Naive thymus-derived CD8-positive, alpha-beta T cell (primary cell): Measurements from ENCODE around the gene CAMK1D. TPM values are rescaled to one million over a fixed set of nuclear protein-coding genes. Genes with fewer than 3 reads are reported as not detected.
"Not testable (repeated sequence)": the region's sequence is repeated elsewhere in the genome, so short reads cannot be mapped to it uniquely, and the experiment has no call there.

ENCODE experiments used
- ATAC-seq, 2 donors: fragments of 150-1000 bp; cut with Tn5 transposase in 1 of 2; sonication (Bioruptor Pico), chemical (Tn5 transposase) in 1 of 2; 1 replicate in 1 of 2; 2 replicates in 1 of 2; pipeline ENCODE4 v1.10.0; 2021; ENCODE audit warnings: mild to moderate bottlenecking in 2 of 2, moderate library complexity in 2 of 2
- POLR2A ChIA-PET: fragments of 350-600 bp; sonication (Branson Sonifier 250); formaldehyde crosslinking; loops from one replicate; lab custom pipeline; 2021; ENCODE audit warnings: antibody characterized with exemption; lab: Charles Lee
- DNase-seq, 10 donors: peaks; one replicate each; pipeline versions ENCODE4 v3.0.0 to v3.0.0-alpha.2; 2020 to 2022
- H3K27ac Mint-ChIP-seq, 10 donors: one replicate each; pipeline ENCODE4 v1.8.0; 2020 to 2022; ENCODE audit warnings: mild to moderate bottlenecking in 10 of 10, mixed read lengths in 10 of 10, moderate library complexity in 4 of 10, inconsistent platforms in 1 of 10
- H3K27me3 Mint-ChIP-seq, 5 donors: one replicate each; pipeline ENCODE4 v1.8.0; 2021 to 2022; ENCODE audit warnings: mixed read lengths in 5 of 5
- H3K36me3 Mint-ChIP-seq, 3 donors: one replicate each; pipeline ENCODE4 v1.8.0; 2020 to 2022; ENCODE audit warnings: mixed read lengths in 3 of 3, mild to moderate bottlenecking in 2 of 3, inconsistent platforms in 1 of 3
- H3K4me1 Mint-ChIP-seq, 4 donors: one replicate each; pipeline ENCODE4 v1.8.0; 2021 to 2022; ENCODE audit warnings: mixed read lengths in 4 of 4
- H3K4me3 Mint-ChIP-seq, 10 donors: one replicate each; pipeline ENCODE4 v1.8.0; 2020 to 2022; ENCODE audit warnings: mild to moderate bottlenecking in 10 of 10, mixed read lengths in 10 of 10, moderate library complexity in 6 of 10, inconsistent platforms in 1 of 10
- H3K9me3 Mint-ChIP-seq, 9 donors: one replicate each; pipeline ENCODE4 v1.8.0; 2020 to 2022; ENCODE audit warnings: mixed read lengths in 9 of 9, mild to moderate bottlenecking in 3 of 9, inconsistent platforms in 1 of 9, moderate library complexity in 1 of 9
- polyA plus RNA-seq, 3 donors: library from polyadenylated mRNA; unstranded; fragments of 300-500 nt; fragmentation: Illumina TruSeq; gene quantifications; one replicate each; pipeline ENCODE4 v1.2.3, GENCODE V29; 2021
- total RNA-seq, 8 experiments: library from RNA in 2 of 8; stranded (reverse) in 2 of 8; gene quantifications; one replicate each; pipeline ENCODE4 v1.2.3 and lab custom pipeline; 2021 to 2026

Gene CAMK1D
- total and polyA plus RNA-seq, 5 experiments from 2014 or later = 7.5 to 18.5 (median 12.3) TPM

DNA sequence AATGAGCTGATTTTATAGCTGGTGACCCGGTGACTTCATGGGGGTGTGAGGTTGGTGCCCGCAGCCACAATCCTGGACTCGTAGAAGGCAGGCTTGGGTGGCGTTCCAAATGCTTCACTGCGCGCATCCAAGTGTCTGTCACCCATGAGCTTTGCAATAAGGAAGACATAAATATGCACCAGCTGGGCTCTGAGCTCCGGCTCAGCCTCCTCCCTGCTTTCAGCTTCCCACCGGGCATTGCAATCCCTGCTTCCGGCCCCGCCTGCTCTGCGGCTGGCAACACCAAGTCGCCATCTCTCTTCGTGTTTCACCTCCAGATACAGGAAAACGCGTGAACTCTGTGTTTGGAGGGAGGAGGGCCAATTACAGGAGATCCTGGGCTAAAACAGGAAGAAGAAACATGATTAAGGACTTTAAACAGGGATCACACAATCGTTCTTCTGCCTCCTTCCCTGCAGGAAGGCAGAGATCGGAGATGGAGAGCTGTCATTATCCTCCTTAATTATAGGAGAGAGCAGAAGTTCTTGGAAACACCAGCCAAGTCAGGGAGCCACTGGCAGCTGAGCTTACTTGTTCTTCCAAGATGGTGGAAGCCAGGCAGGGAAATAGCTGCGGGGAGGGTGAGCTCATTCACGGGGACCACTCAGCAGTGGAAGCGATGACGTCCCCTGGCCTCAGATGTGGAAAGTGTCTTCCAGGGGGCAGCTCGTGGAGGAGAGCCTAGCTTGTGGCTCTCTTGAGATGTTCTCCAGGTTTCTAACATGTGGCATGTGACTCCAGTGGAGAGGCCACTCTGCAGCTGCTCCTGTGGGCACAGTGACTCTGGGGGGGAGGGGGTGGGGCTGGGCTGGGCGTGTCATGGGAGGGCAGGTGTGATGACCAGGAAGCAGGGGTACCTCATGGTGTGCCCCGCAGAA, 134.9 kb downstream of the CAMK1D start:
- H3K4me3 Mint-ChIP-seq = peak overlapping the region in 3 of 10 donors; percentile 10 to 51 (median 26)
- peak overlapping the region in 6 of 10 donors; percentile 28 to 80 (median 60) for H3K27ac Mint-ChIP-seq
- DNase-seq (no peak), ATAC-seq (no peak)
- peaks cover 16 to 53% (median 34%) of the 10 kb centered on the region in 4 donors for H3K4me1 Mint-ChIP-seq
- H3K27me3 Mint-ChIP-seq = no peaks in the 10 kb centered on the region
- peaks cover 0 to 3% (median 0%) of the 10 kb centered on the region in 9 donors for H3K9me3 Mint-ChIP-seq
- POLR2A ChIA-PET = interaction anchor here (0.9 kb wide), 1 partner anchor 135 kb away, joined by 3 read pairs; the partner anchor contains the start of gene CAMK1D
- H3K36me3 Mint-ChIP-seq = peaks cover 0 to 4% (median 2%) of the 10 kb centered on the region in 3 donors

DNA sequence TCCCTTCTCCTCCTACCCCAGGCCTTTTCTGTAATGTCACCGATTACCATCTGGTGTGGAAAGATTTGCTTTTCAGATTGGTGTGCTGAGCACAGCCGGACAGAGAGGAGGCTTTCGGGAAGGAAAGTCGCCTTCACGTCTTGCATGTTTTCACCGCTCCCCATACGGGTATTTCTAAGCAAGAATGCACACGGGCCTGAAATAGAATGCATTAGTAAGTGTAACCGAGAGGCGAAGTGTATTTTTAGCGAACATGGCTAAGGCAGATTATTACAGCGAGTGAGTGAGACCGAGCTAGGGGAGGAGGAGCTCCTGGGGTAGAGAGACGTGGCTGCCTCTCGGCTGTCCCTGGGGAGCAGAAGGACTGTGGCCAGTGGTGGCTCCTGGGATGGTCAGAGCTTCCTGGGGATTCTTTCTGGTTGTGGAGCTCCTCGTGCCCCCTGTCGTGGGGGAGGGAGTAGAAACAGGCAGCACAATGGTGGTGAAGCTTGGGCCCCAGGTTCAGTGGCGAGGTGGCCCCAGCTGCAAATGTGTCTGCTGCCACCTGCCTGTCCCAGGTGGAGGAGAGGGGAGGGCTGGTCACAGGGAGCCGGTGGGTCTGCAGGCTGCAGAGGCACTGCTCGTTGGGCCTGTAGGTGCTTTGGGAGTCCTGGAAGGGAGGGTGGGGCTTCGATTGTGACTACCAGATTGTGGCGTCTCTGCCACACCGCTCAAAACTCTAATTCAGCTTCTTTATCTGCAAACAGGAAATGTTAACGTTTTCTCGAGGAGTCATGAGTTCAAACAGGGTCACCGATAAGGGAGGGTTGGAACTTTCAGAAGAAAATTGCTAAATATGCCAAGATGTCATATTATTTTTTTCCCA, 135.8 kb downstream of the CAMK1D start:
- Mint-ChIP-seq H3K36me3 (peaks cover 0 to 3% (median 2%) of the 10 kb centered on the region in 3 donors), H3K4me1 (peaks cover 19 to 49% (median 34%) of the 10 kb centered on the region in 4 donors), H3K27ac (peak overlapping the region; percentile 29 to 86 (median 64)), H3K27me3 (no peaks in the 10 kb centered on the region), H3K4me3 (peak overlapping the region in 9 of 10 donors; percentile 18 to 62 (median 48)), H3K9me3 (peaks cover 0 to 3% (median 0%) of the 10 kb centered on the region in 9 donors)
- peak; percentile 75 to 87 for ATAC-seq
- POLR2A ChIA-PET = no interaction called here
- peak in 9 of 10 donors; percentile 6 to 32 (median 19) for DNase-seq

DNA sequence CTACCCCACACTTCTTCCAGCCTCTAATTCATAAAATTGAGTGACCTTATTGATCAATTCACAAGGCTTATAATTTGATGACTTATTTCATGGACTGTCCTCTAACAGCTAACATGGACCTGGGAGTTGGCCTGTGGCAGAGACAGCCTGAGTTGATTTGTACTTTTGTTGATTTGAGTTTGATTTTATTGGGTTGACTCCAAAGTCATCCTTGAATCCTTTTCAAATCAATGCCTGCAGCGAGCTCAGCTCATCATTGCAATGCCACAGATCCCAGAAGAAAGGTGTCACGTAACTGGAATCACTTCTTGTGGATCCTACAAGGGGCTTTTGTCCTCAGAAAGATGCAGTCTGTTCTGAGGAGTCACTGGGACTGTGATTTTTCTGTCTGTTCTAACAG, 138.0 kb downstream of the CAMK1D start:
- no peak overlapping the region for H3K4me3 Mint-ChIP-seq
- H3K36me3 Mint-ChIP-seq = no peaks in the 10 kb centered on the region
- ATAC-seq (no peak), DNase-seq (no peak)
- peak overlapping the region in 2 of 10 donors; percentile 25 to 74 for H3K27ac Mint-ChIP-seq
- POLR2A ChIA-PET = no interaction called here
- no peaks in the 10 kb centered on the region for H3K27me3 Mint-ChIP-seq
- no peaks in the 10 kb centered on the region for H3K9me3 Mint-ChIP-seq
- H3K4me1 Mint-ChIP-seq = peaks cover 18 to 39% (median 34%) of the 10 kb centered on the region in 4 donors

DNA sequence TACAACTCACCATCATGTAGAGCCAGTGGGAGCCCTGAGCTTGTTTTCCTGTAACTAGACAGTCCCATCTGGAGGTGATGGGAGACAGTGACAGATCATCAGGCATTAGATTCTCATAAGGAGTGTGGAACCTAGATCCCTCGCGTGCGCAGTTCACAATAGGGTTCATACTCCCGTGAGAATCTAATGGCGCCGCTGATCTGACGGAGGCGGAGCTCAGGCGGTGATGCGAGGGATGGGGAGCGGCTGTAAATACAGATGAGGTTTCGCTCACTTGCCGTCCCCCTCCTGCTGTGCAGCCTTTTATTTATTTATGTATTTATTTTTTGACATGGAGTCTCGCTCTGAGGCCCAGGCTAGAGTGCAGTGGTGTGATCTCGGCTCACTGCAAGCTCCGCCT, 139.3 kb downstream of the CAMK1D start:
- POLR2A ChIA-PET = no interaction called here
- ATAC-seq (no peak), DNase-seq (no peak)
- Mint-ChIP-seq H3K27me3 (no peaks in the 10 kb centered on the region), H3K4me1 (peaks cover 21 to 46% (median 32%) of the 10 kb centered on the region in 4 donors), H3K4me3 (no peak overlapping the region), H3K36me3 (no peaks in the 10 kb centered on the region), H3K27ac (no peak overlapping the region), H3K9me3 (no peaks in the 10 kb centered on the region)

DNA sequence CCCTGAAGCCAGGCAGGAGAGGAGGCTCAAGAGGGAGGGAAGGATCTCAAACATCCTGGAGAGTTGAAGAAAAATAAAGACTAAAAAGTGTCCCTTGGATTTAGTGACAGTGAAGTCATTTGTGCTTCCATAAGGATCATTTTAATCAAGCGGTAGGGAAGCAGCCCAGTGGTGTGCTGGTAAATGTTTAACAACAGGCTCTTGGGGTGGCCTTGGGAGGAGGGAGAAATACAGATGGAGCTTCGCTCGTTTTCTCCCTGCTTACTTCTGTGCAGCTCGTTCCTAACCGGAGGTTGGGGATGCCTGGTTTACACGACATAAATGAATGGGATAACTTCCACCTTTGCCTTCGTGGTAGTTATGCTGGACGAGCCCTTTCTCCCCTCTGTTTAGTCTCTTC, 140.0 kb downstream of the CAMK1D start:
- POLR2A ChIA-PET = no interaction called here
- H3K4me1 Mint-ChIP-seq = peaks cover 21 to 45% (median 27%) of the 10 kb centered on the region in 4 donors
- ATAC-seq (no peak), DNase-seq (no peak)
- H3K36me3 Mint-ChIP-seq = no peaks in the 10 kb centered on the region
- H3K9me3 Mint-ChIP-seq = no peaks in the 10 kb centered on the region
- peak overlapping the region in 1 of 10 donors; percentile 3 for H3K27ac Mint-ChIP-seq
- no peaks in the 10 kb centered on the region for H3K27me3 Mint-ChIP-seq
- H3K4me3 Mint-ChIP-seq = peak overlapping the region in 1 of 10 donors; percentile 29

DNA sequence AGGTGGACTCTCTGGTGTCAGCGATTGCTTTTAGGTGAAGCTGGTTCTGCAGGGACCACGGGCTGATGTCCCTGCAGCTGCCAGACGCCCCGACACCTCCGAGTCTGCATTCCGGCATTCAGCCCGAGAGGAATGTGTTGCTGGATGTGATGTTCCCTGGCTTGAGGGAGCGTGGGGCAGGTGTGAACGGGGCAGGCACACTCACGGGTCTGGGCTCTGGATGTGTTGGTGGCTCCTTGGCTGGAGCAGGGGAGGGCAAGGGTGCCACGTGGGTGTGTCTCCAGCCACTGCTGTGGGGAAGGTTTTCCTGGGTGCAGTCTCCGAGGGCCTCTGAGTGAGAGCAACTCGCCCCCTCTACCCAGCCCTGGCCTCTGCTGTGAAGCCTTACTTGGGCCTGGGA, 140.5 kb downstream of the CAMK1D start:
- peaks cover 20 to 40% (median 24%) of the 10 kb centered on the region in 4 donors for H3K4me1 Mint-ChIP-seq

DNA sequence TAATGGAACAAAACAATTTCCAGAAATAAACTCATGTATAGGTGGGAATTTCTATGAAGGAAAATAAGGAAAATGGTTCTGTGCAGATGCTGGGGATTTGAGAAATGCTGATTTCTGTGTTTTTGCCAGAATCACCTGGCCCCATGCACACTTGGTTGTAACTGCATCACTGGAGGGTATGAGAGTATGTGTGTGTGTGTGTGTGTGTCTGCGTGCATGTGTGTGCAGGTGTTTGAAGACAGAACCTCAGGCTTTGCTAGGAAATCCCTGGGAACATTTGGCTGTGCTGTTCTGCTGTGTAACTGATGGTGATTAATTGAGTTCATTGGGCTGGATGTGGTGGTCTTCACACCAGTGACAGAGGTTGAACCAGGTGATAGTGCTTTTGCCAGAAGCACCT, 141.6 kb downstream of the CAMK1D start:
- DNase-seq (no peak), ATAC-seq (no peak)
- Mint-ChIP-seq H3K27me3 (no peaks in the 10 kb centered on the region), H3K4me3 (no peak overlapping the region), H3K9me3 (no peaks in the 10 kb centered on the region), H3K36me3 (no peaks in the 10 kb centered on the region), H3K27ac (no peak overlapping the region), H3K4me1 (peaks cover 8 to 30% (median 14%) of the 10 kb centered on the region in 4 donors)
- POLR2A ChIA-PET = no interaction called here

More for the DNA sequence above, 140.5 kb downstream of the CAMK1D start:
- no peak for DNase-seq
- no peaks in the 10 kb centered on the region for H3K36me3 Mint-ChIP-seq
- H3K4me3 Mint-ChIP-seq = no peak overlapping the region
- no peak for ATAC-seq
- POLR2A ChIA-PET = no interaction called here
- H3K27me3 Mint-ChIP-seq = no peaks in the 10 kb centered on the region
- peak overlapping the region in 4 of 10 donors; percentile 3 to 53 (median 27) for H3K27ac Mint-ChIP-seq
- no peaks in the 10 kb centered on the region for H3K9me3 Mint-ChIP-seq

DNA sequence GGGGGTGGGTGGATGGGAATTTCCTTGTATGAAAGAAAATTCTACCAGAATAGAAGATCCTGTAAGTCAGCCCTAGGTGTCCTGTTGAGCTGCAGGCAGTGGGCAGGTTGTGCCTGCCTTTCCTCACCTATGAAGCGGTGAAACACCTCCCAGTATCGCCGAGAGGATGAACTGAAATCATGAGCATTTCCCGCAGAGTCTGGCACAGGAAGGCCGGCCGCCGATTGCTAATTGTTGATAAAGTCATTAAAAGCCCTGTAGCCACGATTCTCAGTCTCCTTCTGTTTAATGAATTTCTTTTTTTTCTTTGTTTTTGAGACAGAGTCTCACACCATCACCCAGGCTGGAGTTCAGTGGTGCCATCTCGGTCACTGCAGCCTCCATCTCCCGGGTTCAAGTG, 142.1 kb downstream of the CAMK1D start:
- Mint-ChIP-seq H3K4me3 (no peak overlapping the region), H3K9me3 (no peaks in the 10 kb centered on the region), H3K4me1 (peaks cover 5 to 30% (median 13%) of the 10 kb centered on the region in 4 donors), H3K36me3 (no peaks in the 10 kb centered on the region), H3K27ac (no peak overlapping the region), H3K27me3 (no peaks in the 10 kb centered on the region)
- DNase-seq = no peak
- POLR2A ChIA-PET = interaction anchor here (1.2 kb wide), 1 partner anchor 114 kb away, joined by 3 read pairs; no protein-coding TSS in a partner anchor
- ATAC-seq = no peak

DNA sequence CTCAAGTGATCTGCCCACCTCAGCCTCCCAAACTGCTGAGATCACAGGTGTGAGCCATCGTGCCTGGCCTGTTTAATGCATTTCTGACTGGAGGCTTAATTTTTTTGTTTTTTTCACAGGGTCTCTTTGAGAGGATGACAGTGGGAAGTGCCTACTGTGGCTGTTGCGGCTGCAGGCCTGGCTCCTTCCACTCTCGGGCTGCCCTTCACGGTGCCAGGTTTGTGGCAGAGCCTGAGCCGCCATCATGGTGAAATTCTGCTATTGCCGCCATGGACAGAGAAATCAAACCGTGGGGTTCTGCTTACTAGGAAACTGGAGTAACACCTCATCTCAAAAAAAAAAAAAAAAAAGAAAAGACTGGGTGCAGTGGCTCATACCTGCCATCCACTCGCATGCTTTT, 142.7 kb downstream of the CAMK1D start:
- no peak for DNase-seq
- Mint-ChIP-seq H3K4me3 (no peak overlapping the region), H3K27ac (no peak overlapping the region), H3K36me3 (no peaks in the 10 kb centered on the region), H3K9me3 (no peaks in the 10 kb centered on the region), H3K27me3 (no peaks in the 10 kb centered on the region), H3K4me1 (peaks cover 3 to 30% (median 13%) of the 10 kb centered on the region in 4 donors)
- POLR2A ChIA-PET = interaction anchor here (1.2 kb wide), 1 partner anchor 114 kb away, joined by 3 read pairs; no protein-coding TSS in a partner anchor
- ATAC-seq = no peak

DNA sequence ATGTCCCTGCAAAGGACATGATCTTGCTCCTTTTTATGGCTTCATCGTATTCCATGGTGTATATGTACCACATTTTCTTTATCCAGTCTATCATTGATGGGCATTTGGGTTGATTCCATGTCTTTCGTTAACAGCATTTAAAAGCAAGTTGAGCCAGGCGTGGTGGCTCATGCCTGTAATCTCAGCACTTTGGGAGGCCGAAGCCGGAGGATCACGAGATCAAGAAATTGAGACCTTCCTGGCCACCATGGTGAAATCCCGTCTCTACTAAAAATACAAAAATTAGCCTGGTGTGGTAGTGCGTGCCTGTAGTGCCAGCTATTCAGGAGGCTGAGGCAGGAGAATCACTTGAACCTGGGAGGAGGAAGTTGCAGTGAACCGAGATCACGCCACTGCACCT, 147.7 kb downstream of the CAMK1D start:
- H3K36me3 Mint-ChIP-seq, POLR2A ChIA-PET, H3K27me3 Mint-ChIP-seq, H3K9me3 Mint-ChIP-seq, ATAC-seq, DNase-seq, H3K4me3 Mint-ChIP-seq: not testable (repeated sequence)
- H3K27ac Mint-ChIP-seq = peak overlapping the region in 2 of 10 donors; percentile 29 to 60
- H3K4me1 Mint-ChIP-seq = peaks cover 38 to 59% (median 43%) of the 10 kb centered on the region in 4 donors

DNA sequence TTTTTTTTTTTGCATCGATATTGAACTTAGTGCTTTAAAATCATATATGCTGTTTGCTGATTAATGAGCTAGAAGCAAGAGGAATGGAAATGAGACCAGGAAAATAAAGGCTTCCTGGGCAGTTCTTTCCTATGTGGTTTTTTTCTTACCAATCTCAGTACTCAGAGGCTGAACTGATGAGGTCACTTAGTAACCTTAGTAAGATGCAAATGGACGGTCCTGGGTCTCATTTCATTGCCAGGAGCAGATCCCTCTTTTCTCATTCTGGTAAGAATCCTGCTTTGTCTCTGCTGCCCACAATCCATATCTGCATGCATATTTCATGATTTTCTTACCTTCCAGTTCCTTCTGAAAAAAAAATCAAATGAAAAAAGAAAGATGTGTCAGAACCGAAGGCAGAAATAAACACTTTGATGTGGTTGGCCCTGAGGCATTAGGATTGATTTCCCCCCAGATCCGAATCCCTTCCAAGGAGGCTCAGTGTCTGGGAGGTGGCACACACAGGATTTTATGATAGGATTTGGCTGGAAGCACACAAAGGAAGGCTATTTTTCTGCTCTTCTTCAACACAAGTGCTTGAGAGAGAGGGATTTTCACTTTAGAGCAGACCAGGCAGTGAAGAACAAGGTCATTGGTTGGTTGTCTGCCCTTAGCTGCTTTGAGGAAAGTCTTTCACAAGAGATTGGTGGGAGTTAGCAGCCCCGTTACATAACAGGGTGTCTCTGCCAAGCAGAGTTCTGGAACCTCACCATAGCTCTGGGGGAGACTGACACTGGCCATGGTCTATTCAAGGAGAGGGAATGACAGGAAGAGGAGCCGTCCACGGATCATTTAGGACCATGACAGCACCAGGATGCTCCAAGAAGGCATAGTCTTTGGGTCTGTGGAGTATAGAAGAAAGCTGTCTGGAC, 150.0 kb downstream of the CAMK1D start:
- Mint-ChIP-seq H3K9me3 (peaks cover 0 to 9% (median 0%) of the 10 kb centered on the region in 9 donors), H3K4me3 (no peak overlapping the region), H3K36me3 (peaks cover 0 to 2% (median 0%) of the 10 kb centered on the region in 3 donors), H3K4me1 (peaks cover 39 to 61% (median 49%) of the 10 kb centered on the region in 4 donors), H3K27ac (peak overlapping the region in 3 of 10 donors; percentile 18 to 91 (median 73)), H3K27me3 (no peaks in the 10 kb centered on the region)
- no peak for DNase-seq
- no peak for ATAC-seq
- POLR2A ChIA-PET = interaction anchor here (1.0 kb wide), 1 partner anchor 169 kb away, joined by 3 read pairs; no protein-coding TSS in a partner anchor
